Fibroblast of upper back skin (primary cell): Measurements from ENCODE around the gene FSD2.
A peak's percentile ranks its signal among the peaks of the same experiment; 100 is the strongest.

ENCODE experiments used
- DNase-seq: peaks from one replicate; pipeline ENCODE4 v3.0.0-alpha.2; 2013

The FSD2 gene, protein sequence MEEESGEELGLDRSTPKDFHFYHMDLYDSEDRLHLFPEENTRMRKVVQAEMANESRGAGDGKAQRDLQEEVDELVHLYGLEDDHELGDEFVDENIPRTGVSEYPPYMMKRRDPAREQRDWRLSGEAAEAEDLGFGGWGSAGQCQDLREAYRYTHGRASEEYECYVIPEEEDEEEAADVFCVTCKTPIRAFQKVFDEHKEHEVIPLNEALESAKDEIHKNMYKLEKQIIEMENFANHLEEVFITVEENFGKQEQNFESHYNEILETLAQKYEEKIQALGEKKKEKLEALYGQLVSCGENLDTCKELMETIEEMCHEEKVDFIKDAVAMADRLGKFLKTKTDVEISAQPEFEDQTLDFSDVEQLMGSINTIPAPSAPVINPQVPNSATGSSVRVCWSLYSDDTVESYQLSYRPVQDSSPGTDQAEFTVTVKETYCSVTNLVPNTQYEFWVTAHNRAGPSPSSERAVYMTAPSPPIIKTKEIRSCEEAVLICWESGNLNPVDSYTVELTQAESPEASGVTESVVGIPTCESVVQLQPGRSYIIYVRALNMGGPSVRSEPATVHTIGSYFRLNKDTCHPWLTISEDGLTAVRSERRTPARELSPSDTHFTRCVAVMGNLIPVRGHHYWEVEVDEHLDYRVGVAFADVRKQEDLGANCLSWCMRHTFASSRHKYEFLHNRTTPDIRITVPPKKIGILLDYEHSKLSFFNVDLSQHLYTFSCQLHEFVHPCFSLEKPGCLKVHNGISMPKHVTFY

DNA sequence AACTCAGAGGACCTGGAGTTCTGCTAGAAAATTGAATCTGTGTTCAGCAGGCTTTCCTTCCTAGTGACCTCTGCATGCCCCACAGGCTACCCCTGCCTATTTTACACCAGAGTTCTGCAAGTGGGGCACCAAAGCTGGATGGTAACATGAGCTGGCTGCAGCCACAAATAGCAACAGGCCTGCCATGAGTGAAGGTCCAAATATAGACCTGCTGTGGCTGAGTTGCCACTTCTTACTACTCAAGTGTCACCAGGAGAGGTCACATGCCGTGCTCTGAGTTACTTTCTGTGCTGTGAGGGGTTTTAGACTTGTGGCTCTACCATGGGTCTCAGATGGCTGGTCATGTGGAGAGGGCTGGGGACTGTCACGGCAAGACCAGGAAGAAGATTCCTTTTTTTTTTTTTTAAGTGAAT lies at the start of gene FSD2:
Gene FSD2 (minus strand): TSS at position 76 of the 413 bp plus-strand sequence. CDS start 18,679 bp downstream, outside the sequence.
- DNase-seq = no peak

DNA sequence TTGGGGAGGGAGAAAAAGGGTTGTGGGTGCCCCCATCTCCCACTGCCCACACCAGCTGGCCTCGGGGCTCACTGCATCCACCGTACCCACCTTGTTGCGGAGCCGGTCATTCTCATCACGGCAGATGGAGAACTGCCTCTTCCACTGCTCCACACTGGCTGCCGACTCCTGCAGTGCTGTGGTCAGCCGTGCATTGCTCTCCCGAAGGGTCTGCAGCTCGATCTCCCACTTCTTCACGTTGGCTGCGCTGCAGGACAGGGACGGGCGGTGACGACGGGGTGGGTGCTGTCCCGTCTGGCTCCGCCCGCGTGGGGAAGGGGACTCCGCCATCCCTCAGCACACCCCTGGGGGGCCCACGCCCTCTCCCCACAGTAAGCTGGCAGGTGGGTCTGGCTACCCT lies 48.7 kb upstream of the FSD2 start:
- no peak for DNase-seq

DNA sequence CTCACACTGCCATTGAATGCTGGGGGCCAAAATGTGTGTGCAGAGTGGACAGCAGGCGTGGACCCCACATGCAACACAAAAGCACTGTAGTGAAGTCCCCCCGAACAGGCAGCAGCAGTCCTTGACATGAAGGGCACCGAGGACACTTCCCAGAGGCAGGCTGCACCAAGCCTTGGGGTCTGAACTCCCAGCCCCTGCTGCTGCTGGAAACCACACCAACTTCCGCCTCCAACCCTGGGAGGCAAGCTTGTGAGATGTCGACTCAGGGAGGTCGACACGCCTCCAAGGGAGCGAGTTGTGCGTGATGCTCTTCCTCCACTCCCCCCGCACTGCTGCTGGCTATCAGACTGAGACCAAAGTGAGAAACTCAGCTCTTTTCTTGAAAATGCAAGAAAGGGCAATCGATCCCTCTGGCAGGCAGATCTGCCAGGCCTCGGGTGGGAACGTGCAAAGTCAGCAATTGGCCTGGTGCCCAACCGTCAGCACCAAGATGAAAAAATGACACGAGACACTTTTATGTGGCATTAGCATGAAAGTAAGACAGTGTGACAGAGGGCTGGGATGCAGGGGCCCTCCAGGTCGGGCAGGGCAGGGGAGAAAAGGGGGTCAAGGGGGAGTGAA lies 47.2 kb upstream of the FSD2 start:
- DNase-seq = peak; percentile 25

DNA sequence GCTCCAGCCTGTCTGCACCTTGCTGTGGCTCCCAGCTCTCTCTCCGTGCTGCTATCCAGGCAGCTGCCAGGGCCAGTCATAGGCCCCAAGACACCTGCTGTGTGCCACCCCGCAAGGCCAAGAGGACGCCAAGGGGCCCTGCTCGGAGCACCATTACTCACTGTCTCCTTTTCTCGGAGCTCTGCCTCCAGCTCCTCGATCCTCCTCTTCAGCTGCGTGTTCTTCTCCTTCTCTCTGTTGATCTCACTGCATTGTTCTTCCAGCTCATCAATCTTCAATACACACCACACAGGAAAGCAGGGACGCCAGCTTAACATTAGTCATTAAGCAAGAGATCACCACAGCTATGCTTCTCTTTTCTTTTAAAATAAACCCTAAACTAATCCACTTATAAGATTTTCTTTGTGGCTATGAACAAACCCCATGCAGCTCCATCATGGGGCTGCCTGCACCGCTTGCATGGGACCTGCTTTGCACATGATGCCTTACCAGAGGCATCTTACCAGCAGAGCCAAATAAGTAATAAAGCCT lies 46.2 kb upstream of the FSD2 start:
- DNase-seq = peak; percentile 71

DNA sequence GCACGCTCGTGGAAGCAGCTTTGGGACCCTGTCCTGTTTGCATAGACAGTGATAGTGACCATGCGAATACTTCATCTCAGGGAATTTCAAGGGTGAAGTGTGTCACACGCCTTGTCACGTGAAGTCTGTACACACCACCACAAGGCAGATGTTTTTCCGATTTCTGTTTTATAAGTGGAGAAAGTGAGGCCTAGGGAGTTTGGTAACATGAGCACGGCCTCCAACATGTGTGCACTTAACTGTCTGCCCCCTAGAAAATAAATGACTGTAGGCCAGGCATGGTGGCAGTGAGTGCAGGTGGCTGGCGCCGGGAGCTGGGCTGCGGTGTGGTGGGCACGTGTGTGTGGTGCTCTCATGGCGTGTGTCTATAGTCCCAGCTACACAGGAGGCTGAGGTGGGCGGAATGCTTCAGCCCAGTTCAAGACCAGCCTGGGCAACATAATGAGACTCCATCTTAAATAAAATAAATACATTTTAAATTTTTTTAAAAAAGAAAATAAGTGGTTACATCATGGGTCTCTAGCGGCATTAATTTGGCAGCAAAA lies 45.5 kb upstream of the FSD2 start:
- no peak for DNase-seq

DNA sequence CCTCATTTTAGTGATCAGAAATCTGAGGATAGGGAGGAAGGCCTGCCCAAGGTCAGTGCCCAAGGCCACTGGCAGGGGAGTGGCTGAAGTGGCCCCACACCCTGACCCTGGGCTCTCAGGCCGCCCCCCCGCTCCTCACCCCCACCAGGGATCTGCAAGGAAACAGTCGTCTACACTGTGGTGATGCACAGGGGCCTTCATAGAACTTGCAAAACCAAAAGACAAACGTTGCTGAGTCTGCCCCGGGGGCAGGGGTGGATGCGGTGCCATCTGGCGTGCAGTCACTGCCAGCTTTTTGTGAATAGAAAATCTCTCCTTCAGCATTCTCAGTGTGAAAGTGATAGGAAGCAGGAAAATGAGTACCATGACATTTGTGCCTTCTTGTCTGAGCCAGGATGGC lies 44.9 kb upstream of the FSD2 start:
- DNase-seq = no peak

DNA sequence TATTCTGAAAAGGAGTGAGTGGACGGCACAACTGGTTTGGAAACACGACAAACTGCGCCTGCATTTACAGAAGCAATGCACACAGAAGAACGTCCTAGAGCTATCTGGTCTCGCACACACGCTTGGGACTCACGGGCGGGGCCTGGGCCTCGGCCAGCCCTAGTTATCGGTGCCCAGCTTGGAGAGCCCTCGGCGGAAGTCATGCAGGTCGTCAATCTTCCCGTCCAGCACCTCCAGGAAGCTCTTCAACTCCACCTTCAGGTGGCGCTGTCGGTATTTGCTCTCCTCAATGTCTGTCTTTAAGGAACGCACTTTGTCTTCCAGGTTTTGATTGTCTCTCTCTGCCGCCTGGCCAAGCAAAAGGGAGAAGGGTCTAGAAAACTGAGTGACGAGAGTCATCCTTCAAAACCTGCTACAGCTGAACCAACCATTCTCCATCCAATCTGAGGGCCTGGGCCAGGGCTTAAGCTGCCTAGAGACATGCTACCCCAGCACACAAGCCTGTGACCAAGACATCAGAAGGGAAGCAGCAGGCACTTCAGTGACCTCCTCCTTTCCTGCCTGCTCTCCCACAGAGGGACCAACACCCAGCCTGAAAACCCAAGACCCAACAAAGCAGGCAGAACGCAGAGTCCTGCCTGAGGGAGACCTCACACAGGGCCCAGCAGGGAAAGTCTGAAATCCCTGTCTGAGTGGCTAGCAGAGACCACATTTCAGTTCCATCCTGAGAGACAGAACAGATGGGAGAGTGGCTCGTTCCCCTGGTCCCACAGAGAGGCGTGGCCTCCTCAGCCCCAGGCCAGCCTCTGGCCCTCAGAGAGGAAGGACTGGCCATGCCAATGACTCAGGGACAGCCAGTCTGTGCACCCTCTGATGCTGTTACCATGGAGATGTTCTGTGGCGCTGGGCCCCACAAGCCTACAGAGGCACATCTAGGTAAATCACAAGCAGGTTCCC lies 44.0 kb upstream of the FSD2 start:
- DNase-seq = peak; percentile 84

DNA sequence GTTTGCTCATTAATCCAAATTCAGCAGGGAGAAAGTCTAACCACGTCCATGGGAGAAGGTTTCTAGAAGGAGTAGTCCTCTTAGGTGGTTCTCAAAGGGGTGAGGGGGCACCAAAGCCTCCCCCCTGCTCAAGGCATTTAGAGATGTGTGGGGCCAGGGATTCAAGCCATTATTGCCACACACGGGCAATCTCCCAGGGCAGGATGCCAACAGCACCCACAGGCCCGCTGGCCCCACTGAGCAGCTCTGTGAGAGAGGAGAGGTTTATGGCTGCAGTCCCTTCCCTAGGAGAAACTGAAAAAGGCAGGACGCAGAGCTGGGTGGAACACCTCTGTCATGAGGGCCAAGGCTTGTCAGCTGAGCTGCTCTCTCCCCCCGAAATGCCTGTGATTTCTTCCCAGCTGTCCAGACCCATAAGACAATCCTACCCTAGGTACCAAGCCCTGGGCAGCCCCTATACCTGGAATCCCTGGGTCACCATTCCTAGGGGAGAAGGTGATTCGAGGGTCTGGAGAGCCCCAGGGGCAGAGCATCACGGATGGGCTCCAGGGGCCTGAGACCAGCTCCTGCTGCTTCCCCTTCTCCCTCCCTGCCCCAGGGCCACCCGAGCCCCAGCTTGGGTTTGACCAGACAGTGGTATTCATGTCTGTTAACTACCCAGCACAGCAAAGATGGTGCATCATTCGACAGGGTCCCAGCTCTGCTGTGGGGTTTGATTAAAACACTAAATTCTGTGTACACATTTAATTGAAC lies 42.5 kb upstream of the FSD2 start:
- no peak for DNase-seq

DNA sequence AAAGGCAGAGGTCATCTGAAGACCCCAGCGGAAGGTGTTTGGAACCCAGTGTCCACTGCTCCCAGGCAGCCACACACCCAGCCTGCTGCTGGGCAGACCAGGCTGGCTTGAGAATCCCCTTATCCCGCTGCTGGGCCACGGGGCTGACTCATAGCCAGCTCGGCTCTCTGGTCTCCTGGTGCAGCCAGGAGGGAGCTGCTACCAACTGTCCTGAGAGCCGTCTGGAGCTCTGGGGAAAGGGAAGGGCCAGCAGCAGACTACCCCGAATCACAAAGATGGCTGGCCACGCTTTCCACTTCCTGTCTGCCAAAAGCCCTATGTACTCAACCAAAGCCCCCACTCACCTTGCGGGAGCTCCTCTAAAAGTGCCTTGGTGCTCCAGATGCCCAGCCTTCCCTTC lies 41.8 kb upstream of the FSD2 start:
- no peak for DNase-seq

DNA sequence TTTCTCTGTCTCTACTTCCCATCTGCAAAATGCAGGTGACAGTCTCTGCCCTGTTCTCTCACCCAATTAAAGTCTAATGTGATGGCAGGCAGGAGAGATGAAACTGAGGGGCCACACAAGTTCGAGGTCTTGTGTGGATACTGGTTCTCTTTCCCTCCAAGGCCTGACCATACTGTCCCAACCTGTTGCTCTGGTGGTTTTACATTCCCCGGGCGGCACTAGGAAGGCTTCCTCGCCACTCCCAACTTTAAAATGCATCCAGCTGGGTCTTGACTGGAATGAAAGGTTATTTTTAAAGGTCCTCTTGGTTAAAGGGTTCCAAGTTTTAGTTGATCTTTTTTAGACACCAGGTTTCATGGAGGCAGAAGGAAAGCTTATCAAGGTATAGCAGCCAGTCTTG lies 40.8 kb upstream of the FSD2 start:
- DNase-seq = no peak

DNA sequence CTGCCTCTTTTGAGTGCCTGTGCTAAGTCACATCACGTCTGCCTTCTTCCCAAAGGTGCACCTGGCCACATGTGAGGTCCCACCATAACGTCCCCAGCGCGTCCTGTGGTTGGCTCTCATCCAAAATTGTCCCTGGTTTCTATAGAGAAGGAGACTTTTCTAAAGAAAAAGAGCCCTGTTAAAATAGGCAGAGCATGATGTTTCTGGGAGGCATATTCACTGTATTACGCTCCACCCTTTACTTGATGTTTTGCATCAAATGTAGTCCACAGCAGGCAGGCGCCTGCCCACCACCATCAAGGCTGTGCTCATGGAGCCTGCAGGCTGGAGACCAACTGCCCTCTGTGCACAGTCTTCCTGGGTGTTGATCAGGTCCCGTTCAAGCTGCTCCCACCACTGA lies 39.8 kb upstream of the FSD2 start:
- DNase-seq = no peak

DNA sequence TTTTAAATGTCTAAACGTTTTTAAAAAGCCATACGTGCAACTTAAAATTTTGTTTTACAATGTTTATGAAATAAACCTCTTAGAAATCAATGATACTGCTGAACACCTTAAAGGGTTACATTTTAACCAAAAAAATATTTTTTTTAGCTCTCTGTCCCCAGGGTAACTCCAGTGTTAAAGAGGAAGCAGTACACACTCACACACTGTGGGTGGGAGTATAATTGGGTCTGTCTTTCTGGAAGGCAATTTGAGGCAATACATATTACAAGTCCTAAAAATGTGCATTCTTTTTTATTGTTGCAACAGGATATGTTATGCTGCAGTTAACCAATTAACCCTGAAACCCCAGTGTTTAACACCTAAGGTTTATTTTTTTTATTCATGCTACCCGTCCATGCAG lies 37.7 kb upstream of the FSD2 start:
- DNase-seq = no peak

DNA sequence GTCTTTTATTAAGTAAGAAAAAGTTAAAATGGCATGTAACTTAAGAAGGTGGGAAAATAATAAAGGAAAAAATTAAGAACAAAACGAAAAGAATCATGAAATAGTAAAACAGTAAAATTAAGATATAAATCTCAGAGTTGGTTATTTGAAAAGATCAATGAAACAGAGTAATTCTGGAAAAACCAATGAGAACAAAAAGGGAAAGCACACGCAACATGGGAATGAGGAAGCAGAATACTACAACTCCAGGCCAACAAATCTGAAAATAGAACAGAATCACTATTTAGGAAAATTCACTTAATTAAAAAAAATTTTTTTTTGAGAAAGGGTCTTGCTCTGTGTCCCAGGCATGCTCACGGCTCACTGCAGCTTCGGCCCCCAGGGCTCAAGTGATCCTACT lies 34.3 kb upstream of the FSD2 start:
- no peak for DNase-seq

DNA sequence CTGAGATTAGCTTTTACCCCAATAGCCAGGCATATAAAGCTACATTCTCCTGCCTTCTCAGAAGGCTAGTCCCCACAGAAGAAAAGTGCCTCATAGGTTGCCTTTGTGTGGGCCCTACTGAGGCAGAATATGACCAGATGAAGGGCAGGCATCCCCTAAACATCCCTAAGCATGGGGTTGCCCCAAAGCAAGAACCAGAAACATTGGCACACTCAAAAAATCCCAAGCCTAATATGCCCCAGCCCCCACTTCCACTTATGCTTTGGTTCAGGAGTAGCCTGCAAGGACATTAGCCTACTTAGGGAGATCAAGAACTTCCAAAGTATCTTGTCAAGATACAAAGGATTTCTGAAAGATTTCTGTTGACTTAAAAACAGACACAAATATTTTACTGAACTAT lies 33.3 kb upstream of the FSD2 start:
- DNase-seq = no peak

DNA sequence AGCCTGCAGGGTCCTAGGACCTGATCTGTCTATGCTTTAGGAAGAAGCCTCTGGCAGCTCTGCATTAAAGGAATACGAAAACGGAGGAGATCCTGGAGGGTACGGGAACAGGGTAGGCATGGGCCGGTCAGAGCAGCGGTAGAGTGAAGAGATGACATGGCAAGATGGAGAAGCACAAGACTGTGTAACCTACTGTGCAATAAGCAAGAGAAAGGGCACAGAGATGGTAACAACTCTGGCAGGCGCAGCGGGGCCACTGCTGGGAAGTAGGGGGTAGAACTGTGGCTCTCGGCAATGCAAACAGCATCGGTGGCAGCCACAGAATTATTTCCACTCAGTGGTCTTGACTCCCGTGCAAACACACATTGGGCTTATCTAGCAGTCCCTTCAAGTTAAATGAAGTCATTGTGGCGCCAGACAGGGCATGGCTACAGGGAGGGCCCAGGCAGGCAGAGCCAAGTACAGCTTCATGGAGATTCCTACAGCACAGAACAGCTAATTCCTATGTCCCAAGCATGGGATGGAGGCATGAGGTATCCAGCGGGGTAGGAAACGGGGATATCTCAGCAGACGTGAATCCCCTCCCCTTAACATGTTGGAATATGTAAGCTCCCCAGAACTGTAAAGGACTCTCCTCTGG lies 32.3 kb upstream of the FSD2 start:
- no peak for DNase-seq

DNA sequence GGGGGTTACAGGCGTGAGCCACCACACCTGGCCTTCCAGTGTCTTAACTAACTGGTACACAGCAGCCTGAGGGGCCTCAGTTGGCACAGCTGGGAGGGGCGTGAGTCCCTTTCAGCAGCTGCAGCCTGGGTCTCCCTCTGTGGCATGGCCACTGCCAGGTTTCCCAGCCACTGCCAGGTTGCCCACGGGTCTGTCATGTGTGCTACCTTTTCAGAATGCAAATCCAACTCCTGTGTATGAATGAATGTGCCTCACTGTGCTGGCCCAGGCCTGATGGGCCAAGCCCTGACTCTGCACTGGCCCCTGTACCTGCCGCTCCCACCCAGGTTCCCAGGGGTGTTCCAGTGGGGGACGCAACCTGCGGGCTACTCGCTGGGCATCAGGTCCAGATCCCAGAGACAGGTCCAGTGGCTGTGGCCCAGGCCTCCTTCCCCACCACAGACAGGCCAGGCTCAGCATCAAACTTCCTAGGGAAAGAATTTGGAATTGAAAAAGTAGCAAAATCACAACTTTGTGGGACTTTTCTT lies 29.6 kb upstream of the FSD2 start:
- no peak for DNase-seq

DNA sequence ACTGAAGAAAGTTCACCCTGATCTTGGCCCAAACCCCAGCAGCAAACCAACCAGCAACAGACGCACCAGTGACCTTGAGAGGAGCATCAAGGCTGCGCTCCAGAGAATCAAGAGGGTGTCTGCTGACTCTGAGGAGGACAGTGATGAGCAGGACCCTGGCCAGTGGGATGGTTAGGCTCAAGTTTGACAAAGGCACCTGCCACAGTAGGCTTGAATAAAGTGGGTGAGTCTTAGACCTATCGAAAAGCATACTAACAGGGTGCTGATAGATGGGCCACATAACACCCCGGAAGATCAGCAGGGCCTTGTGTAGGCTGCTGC lies 27.5 kb upstream of the FSD2 start:
- no peak for DNase-seq

DNA sequence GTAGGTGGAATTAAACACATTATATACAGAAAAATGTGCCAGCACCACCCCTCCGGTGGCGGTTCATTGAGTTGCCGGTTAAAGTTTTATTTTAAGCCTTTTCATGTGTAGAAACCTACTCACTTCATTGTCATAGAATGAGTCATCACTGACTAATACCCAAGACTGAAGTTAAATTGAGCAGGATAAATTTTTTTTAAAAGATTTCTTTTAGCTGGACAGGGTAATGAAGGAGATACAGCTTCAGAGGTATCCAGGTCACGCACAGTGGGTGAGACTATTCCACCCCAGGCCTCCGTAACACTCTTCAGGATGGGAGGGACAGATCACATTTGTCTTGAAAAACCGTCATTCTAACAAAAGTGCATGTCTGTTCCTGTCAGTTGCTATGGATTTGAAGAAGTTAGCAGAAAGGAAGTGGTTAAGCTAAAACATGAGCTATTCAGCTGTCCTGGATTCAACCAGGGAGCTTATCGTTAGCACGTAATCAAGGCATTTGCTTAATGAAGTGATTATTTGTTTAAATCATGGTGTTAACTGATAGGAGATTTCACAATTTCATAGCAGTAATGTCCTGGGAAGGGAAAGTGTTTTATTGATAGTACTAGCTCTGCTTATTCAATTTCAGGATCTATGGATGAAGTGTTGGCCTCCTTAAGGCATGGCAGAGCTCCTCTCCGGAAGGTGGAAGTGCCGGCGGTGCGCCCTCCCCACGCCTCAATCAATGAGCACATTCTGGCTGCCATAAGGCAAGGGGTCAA lies 26.9 kb upstream of the FSD2 start:
- peak; percentile 90 for DNase-seq

DNA sequence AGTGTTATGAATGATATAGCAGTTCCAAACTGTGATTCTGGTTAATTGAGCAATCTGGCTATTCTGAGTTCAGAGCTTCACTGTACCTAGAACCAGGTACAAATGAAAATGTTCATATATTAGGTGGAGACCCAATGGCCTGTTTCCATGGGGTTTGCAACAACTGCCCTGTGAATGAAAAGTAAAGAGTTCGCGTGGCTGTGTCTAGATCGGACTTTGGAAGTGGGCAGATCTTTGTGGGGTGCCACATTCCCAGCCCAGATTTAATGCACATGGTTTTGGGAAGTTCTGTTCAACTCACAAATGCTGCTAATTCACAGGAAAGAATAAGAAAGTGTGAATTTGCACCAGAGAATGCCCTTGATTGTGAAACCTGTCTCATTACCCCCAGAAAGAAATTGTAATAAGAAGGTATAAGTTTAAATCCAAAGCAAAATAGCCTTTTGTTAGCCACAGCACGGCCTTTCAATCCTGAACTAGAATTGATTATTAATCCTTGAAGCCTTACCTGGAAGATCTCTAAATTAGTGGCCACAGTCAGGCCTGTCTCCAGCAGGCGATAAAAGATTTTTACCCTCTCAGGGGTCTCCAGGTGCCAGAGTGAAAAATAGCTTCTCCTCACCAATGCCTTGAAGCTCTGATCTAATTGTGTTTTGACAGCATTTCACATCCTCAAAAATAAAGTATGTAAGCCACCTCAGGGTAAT lies 26.2 kb upstream of the FSD2 start:
- no peak for DNase-seq
